Endothelial cell of umbilical vein (primary cell): ENCODE measurements around the gene LRP2.

Experiments used
- CTCF ChIP-seq, 2 donors: IDR thresholded peaks; 1 replicate in 1 of 2; 2 replicates in 1 of 2; pipeline ENCODE4 v1.5.1; 2011; ENCODE audit warnings: low read length in 2 of 2, mild to moderate bottlenecking in 2 of 2, moderate library complexity in 2 of 2, control low read depth in 1 of 2, inconsistent platforms in 1 of 2, low read depth in 1 of 2; ENCODE audit not compliant: insufficient read depth in 1 of 2; ENCODE audit errors: extremely low read depth in 1 of 2
- EZH2 ChIP-seq: IDR thresholded peaks from 2 replicates; pipeline ENCODE4 v1.6.1; 2012; ENCODE audit warnings: borderline replicate concordance, low read depth, mild to moderate bottlenecking, moderate library complexity, low read length, inconsistent platforms; ENCODE audit not compliant: severe bottlenecking
- FOS ChIP-seq: IDR thresholded peaks from 2 replicates; pipeline ENCODE4 v1.6.1; 2011; ENCODE audit warnings: mild to moderate bottlenecking, low read length, moderate library complexity, borderline replicate concordance; ENCODE audit not compliant: insufficient read depth
- GATA2 ChIP-seq: IDR thresholded peaks from 2 replicates; pipeline ENCODE4 v1.7.0; 2011; ENCODE audit warnings: low read depth, mild to moderate bottlenecking, moderate library complexity, mixed read lengths, low read length; ENCODE audit not compliant: insufficient read length, insufficient read depth
- JUN ChIP-seq: IDR thresholded peaks from 2 replicates; pipeline ENCODE4 v1.6.1; 2011; ENCODE audit warnings: borderline replicate concordance, low read depth; ENCODE audit not compliant: insufficient read length, insufficient read depth
- MAX ChIP-seq: IDR thresholded peaks from 2 replicates; pipeline ENCODE4 v1.6.1; 2011; ENCODE audit not compliant: insufficient read depth, insufficient read length
- MYC ChIP-seq: IDR thresholded peaks from one replicate; pipeline ENCODE4 v1.6.1; 2011; ENCODE audit warnings: mild to moderate bottlenecking, low read depth, low read length
- POLR2A ChIP-seq: IDR thresholded peaks from 2 replicates; pipeline ENCODE4 v1.6.1; 2012; ENCODE audit warnings: low read depth, mild to moderate bottlenecking, control low read depth, low read length
- POLR2AphosphoS5 ChIP-seq: IDR thresholded peaks from 2 replicates; pipeline ENCODE4 v1.6.1; 2012; ENCODE audit warnings: low read depth, mild to moderate bottlenecking, control low read depth, low read length, moderate library complexity; ENCODE audit not compliant: insufficient read depth

DNA sequence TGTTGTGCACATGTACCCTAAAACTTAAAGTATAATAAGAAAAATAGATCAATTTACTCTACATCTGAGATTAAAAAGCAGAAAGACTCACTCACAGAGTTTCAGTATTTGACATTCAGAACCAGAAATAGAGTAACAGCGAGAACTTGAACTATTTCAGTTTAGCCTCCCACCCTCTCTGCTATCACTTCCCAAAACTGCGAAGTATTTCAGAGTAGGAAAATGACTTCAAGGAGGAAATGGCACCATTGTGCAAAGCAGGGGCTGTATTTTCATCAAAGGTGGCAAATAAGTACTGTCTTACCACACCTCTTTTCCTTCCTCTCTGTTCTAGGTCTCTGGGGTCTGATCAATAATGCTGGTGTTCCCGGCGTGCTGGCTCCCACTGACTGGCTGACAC lies 279.3 kb downstream of the LRP2 start:
- TF ChIP-seq POLR2AphosphoS5 (no peak), CTCF (IDR thresholded peaks at IDR 0.05; ENCODE audit: extremely low read depth in 1 of 2, insufficient read depth in 1 of 2, low read depth in 1 of 2, low read length in 2 of 2) (no peak), FOS (no peak), POLR2A (no peak), EZH2 (no peak), JUN (no peak), MAX (no peak), GATA2 (no peak), MYC (no peak)
